Nephron progenitor cell (in vitro differentiated cells): ENCODE results near the gene MGRN1.

ENCODE experiments used
- DNase-seq: peaks from one replicate; pipeline ENCODE4 v3.0.0; 2021
- H3K27ac Mint-ChIP-seq: 2 replicates; pipeline ENCODE4 v1.8.0; 2021; ENCODE audit warnings: mild to moderate bottlenecking, moderate library complexity, mixed read lengths
- H3K27me3 Mint-ChIP-seq: 2 replicates; pipeline ENCODE4 v1.8.0; 2021; ENCODE audit warnings: mild to moderate bottlenecking, low read depth, mixed read lengths; ENCODE audit not compliant: poor library complexity
- H3K36me3 Mint-ChIP-seq: 2 replicates; pipeline ENCODE4 v1.8.0; 2021; ENCODE audit warnings: low read depth, mixed read lengths
- H3K4me1 Mint-ChIP-seq: 2 replicates; pipeline ENCODE4 v1.8.0; 2021; ENCODE audit warnings: mixed read lengths
- H3K4me3 Mint-ChIP-seq: 2 replicates; pipeline ENCODE4 v1.8.0; 2021; ENCODE audit warnings: mild to moderate bottlenecking, moderate library complexity, mixed read lengths
- H3K9me3 Mint-ChIP-seq: 2 replicates; pipeline ENCODE4 v1.8.0; 2021; ENCODE audit warnings: mild to moderate bottlenecking, moderate library complexity, mixed read lengths
- CTCF ChIP-seq: fragments of 200-600 bp; sonication (generic); IDR thresholded peaks from 2 replicates; pipeline ENCODE4 v1.5.0; 2021; ENCODE audit warnings: antibody characterized with exemption

The MGRN1 gene

GRCh38 chr16:4686497-4687210 is 62.0 kb downstream of the MGRN1 start:
- no peaks in the 10 kb centered on the region for H3K9me3 Mint-ChIP-seq
- DNase-seq = no peak

GRCh38 chr16:4687416-4687815 is 62.8 kb downstream of the MGRN1 start:
- Mint-ChIP-seq H3K9me3 (no peaks in the 10 kb centered on the region), H3K27ac (peak overlapping the region; percentile 68), H3K27me3 (no peaks in the 10 kb centered on the region), H3K36me3 (peaks cover 8% of the 10 kb centered on the region), H3K4me3 (no peak overlapping the region), H3K4me1 (peaks cover 15% of the 10 kb centered on the region)
- TF ChIP-seq CTCF = no peak
- DNase-seq = no peak

More at GRCh38 chr16:4686497-4687210, 62.0 kb downstream of the MGRN1 start:
- Mint-ChIP-seq H3K36me3 (peaks cover 8% of the 10 kb centered on the region), H3K27ac (no peak overlapping the region), H3K4me1 (peaks cover 19% of the 10 kb centered on the region), H3K27me3 (no peaks in the 10 kb centered on the region), H3K4me3 (no peak overlapping the region)
- TF ChIP-seq CTCF = no peak

GRCh38 chr16:4687946-4688673 is 63.5 kb downstream of the MGRN1 start:
- peak overlapping the region; percentile 90 for H3K27ac Mint-ChIP-seq
- no peak overlapping the region for H3K4me3 Mint-ChIP-seq
- H3K36me3 Mint-ChIP-seq = peaks cover 8% of the 10 kb centered on the region
- peaks cover 15% of the 10 kb centered on the region for H3K4me1 Mint-ChIP-seq
- no peaks in the 10 kb centered on the region for H3K27me3 Mint-ChIP-seq
- no peaks in the 10 kb centered on the region for H3K9me3 Mint-ChIP-seq
- DNase-seq = no peak
- no peak for TF ChIP-seq CTCF

- H3K4me1 Mint-ChIP-seq = peaks cover 13% of the 10 kb centered on the region
- H3K4me3 Mint-ChIP-seq = no peak overlapping the region
- no peak for DNase-seq
- no peak overlapping the region for H3K27ac Mint-ChIP-seq
- H3K27me3 Mint-ChIP-seq = no peaks in the 10 kb centered on the region
- no peaks in the 10 kb centered on the region for H3K9me3 Mint-ChIP-seq
- peaks cover 8% of the 10 kb centered on the region for H3K36me3 Mint-ChIP-seq
- no peak for TF ChIP-seq CTCF
Measured at GRCh38 chr16:4688674-4689045, 64.0 kb downstream of the MGRN1 start.

GRCh38 chr16:4689091-4689671 is 64.6 kb downstream of the MGRN1 start:
- Mint-ChIP-seq H3K36me3 (peaks cover 8% of the 10 kb centered on the region), H3K4me3 (no peak overlapping the region), H3K9me3 (no peaks in the 10 kb centered on the region), H3K27ac (no peak overlapping the region), H3K4me1 (peaks cover 13% of the 10 kb centered on the region), H3K27me3 (no peaks in the 10 kb centered on the region)
- no peak for DNase-seq
- no peak for TF ChIP-seq CTCF
